CD4-positive, alpha-beta T cell treated with Interleukin-4 for 4 hours (primary cell): ENCODE results near the gene SLC25A42.
A peak's percentile ranks its signal among the peaks of the same experiment; 100 is the strongest.
"Not testable (repeated sequence)": the region's sequence is repeated elsewhere in the genome, so short reads cannot be mapped to it uniquely, and the experiment has no call there.

Source experiments
- DNase-seq: peaks from one replicate; pipeline ENCODE4 v3.0.0-alpha.2; 2020

SLC25A42 gene

GRCh38 chr19:19106938-19107337, 43.1 kb downstream of the SLC25A42 start:
- DNase-seq, result not testable (repeated sequence)

DNA sequence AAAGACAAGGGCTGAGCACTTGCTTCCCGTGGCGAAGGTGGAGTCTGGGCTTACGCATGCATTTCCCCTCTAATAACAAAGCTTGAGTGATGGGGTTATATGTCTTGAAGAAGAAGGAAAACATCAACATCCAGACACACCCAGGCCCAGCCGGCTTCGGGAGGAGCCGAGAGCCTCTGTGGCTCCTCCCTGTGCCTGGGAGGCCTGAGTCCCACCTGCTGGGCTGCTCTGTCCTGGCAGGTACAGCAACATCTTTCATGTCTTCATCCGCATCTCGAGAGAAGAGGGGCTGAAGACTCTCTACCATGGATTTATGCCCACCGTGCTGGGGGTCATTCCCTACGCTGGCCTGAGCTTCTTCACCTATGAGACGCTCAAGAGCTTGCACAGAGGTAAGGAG, 43.9 kb downstream of the SLC25A42 start:
- no peak for DNase-seq

- no peak for DNase-seq
These were observed 45.8 kb downstream of the SLC25A42 start for GRCh38 chr19:19109601-19110000.

DNA sequence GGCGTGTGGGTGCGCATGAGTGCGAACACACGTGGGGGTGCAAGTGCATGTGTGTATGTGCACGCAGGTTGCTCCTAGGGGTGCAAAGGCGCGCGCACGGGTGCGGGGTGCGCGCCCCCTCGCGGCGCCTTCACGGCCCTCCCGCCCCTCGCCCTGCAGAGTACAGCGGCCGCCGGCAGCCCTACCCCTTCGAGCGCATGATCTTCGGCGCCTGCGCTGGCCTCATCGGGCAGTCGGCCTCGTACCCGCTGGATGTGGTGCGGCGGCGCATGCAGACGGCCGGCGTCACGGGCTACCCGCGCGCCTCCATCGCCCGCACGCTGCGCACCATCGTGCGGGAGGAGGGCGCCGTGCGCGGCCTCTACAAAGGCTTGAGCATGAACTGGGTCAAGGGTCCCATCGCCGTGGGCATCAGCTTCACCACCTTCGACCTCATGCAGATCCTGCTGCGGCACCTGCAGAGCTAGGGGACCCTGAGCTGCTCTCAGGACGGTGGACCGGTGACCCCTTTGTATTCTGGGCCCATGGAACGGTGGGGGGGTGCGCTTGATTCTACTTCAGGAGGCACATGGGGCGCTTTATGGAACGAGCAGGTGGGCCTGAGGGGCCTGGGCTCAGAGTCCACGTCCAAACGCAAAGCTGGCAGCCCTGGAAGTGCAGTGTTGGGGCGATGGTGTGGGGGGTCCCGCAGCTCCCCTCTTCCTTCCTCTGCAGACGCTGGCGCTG, 46.8 kb downstream of the SLC25A42 start:
- no peak for DNase-seq

DNA sequence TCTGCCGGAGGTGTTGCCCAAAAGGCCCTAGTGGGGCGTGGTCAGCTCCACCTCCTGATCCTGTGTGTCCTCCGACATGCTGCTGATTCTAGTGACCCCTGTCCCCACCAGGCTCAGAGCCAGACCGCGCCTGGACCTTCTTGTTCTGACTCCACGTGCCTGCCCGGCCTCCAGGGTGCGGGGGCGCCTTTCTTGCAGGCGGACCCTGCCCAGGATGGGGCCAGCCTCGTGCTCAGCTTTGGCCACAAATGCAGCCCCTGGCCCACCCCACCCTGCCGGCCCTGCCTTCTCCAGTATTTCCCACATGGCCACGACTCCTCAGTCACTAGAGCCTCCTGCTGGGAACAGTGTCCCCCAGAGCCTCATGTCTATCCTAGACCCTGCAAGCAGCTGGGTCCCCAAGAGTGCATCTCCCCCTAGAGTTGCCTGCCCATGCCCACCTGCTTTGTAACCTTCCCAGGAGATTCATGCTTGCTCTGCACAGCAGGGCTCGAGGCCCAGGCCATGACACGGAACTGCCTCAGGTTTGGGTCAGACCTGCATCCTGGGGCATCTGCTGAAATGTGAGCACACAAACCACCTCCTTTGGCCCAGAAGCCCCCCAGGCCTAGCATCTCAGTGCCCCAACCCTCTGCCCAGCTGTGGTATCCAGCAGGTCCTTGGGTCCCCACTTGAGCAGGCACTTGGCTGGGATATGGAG, 47.5 kb downstream of the SLC25A42 start:
- no peak for DNase-seq

GRCh38 chr19:19111967-19112580, 48.3 kb downstream of the SLC25A42 start:
- no peak for DNase-seq

- no peak for DNase-seq
These were observed 49.3 kb downstream of the SLC25A42 start for GRCh38 chr19:19113040-19113626.

DNA sequence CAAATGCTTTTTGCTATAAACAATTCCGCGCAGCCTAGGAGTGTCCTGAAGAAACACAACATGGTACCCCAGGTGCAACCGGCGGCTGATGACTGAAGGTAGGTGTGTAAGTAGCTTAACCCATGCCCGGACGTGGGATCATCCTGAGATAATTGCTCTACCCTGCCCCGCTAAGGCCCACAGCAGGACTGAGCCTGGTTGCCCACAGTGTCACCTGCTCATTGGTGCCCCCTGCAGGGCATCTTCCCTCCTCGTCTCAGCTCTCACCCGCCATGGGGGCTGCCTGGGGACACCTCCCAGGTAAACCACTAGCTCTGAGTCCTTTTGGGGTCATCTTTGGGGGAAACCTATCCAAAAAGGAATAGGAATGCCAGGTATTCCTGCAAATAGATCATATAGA, 52.2 kb downstream of the SLC25A42 start:
- DNase-seq, result peak; percentile 19

DNA sequence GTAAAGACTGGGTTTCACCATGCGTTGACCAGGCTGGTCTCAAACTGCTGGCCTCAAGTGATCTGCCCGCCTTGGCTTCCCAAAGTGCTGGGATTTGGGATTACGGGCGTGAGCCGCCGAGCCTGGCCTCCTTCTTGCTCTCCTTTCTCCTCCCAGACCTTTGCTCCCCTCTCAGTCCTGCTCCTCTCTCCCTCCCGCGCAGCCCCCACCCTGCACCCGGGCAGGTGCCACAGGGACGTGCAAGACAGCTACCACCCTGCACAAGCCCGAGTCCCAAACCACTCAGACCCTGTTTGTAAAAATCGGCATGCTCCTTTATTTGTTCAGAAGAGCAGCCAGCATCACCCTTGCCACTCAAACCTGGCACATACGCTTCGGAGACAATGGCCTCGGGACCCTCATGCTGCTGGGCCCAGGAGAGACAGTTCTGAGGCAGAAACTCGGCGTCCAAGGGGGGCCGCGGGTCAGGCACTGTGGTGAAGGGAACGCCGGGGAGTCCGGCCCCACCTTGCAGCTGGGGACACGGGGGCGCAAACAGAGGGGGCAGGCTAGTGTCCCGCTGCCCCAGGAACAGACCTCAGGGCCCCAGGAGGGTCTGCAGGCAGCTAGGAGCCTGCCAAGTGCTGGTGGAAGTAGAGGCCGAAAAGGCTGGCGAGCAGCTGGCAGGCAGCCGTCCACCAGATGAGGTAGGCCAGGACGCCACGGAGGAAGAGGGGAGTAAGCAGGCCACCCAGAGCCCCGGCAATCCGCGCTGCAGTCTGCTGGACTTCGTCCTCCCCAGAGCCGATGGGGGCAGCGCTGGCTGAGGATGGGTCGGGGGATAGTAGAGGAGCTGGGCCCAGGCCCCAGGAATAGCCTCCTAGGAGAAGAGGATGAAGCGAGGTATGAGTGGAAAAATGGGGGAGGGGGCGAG, 55.8 kb downstream of the SLC25A42 start:
- no peak for DNase-seq

- no peak for DNase-seq
These were observed 56.8 kb downstream of the SLC25A42 start for GRCh38 chr19:19120308-19121231.

DNA sequence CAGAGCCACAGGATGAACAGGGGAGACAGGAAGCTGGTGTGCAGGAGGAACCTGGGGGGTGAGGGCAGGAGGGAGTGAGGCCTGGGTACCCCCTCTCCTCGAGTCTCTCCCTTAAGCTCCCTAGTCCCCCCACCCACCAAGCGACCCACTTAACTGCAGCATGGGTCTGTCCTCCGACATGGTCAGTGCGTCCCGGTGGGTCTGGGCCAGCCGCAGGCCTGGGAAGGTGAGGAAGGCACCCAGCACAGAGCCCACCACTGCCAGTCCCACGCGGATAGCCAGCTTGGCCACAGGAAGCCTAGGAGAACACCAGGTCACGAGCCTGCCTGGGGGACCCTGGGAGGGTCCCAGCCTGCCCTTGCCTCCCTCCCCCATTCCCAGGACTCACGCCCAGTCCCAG, 57.6 kb downstream of the SLC25A42 start:
- no peak for DNase-seq

DNA sequence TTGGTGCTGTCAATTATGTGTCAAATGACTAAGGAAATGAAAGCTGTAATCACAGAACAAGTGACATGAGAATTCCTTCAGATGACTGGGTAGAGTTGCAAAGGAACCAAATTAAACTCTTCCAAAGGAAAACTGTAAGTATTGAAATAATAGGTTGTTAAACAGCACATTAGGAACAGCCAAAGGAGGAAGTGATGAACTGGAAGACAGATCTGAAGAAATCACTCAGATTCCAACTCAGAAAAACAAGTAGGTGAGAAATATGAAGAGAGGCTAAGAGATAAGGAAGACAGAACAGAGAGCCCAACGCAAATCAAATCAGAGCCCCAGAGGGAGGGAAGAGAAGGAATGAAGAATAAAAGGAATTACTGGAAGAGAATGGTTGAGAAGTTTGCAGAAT, 59.1 kb downstream of the SLC25A42 start:
- no peak for DNase-seq

DNA sequence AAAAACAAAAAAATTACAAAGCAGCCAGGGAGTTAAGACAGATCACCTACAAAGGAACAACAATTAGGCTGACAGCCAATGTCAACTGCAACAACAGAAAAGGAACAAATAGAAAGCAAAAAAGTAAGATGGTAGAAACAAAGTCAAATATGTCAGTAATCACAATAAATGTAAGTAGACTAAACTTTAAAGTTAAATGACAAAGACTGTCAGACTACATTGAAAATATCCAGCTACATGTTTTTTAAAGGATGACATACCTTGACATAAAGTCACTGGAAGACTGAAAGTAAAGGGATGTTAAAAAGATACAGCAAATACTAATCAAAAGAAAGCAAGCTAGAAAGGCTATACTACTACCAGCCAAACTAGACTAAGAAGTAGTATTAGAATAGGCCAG, 59.6 kb downstream of the SLC25A42 start:
- DNase-seq, result no peak

- no peak for DNase-seq
These were observed 62.3 kb downstream of the SLC25A42 start for GRCh38 chr19:19126102-19126501.

GRCh38 chr19:19131989-19132388, 68.2 kb downstream of the SLC25A42 start:
- DNase-seq, result no peak

DNA sequence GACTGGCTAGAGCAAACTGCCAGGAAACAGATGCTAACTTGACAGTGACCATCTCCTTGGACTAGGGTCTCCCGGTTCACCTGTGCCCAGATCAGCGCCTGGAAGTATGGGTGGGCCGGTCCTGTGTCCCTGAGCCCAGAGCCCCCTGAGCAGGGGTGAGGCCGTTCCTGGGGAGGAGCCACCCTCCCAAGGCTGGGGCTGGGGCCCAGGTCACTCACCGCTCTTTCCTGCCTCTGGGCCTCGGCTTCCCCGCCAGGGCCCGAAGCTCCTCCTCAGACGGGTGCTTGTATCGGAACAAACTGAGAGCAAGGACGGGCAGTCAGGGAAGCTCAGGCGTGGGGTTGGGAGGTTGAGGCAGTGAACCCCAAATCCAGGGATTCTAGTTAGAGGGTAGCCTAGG, 69.1 kb downstream of the SLC25A42 start:
- no peak for DNase-seq

DNA sequence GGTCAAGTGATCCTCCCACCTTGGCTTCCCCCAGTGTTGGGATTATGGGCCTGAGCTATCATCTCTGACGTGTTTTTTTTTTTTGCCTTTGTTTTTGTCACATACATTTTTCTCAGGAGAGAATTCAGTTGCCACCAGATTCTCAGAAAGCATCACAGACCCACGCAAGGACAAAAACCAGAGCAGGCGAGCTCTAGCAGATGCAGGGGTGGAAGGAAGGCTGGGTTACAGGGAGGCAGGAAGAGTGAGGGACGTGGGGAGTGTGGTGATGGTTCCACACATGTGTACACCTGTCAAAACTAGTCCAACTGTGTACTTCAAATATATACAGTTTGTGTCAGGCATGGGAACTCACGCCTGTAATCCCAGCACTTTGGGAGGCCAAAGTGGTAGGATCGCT, 70.2 kb downstream of the SLC25A42 start:
- no peak for DNase-seq

DNA sequence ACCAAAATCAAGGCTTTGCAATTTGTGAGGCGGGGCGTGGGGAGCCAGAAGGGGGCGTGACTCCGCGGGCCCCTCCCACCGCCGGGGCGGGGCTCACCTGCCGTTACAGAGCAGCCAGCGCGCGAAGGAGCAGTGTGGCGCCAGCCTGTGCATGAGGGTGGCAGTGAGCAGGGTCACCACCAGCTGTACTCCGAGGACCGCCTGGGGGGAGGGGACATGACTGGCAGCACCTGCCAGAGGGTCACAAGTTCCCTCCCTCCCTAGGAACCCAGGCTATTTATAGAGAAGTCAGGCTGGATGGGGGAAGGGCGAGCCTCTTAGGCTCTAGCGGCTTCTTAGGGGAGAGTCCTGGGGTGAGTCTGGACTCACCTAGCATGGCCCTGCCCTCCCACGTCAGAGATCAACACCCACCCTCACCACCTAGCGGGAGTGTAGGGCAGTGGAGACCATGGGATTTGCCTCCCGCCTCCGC, 70.9 kb downstream of the SLC25A42 start:
- DNase-seq, result no peak

GRCh38 chr19:19135713-19136112, 71.9 kb downstream of the SLC25A42 start:
- DNase-seq, result not testable (repeated sequence)

DNA sequence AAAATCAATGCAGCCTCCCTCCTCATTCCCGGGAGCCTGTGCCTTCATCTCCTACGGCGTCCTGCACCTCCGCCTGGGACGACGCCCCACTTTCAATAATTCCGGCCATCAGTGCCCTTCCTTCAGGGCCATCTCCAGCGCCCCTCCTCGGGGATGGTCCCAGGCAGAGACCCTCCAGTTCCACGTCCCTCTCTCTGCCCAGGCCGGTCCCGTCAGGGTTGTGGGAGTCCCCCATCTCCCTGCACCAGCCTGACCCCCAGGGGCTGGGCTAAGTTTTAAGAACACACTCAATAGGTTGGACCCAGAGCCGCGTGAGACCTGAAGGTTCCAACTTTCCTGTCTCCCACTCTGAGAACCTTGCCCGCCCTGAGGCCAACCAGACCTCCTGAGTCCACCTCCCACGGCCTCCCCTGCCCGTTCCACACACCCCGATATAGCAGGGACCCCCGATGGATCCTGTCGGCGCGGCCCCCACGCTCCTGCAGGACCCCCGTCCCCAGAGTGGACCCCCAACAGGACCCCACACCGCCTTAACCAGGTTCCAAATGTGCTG, 73.8 kb downstream of the SLC25A42 start:
- no peak for DNase-seq
